H9 (cell line): ENCODE results near the gene WSCD2. TPM values are rescaled to one million over a fixed set of nuclear protein-coding genes. Genes with fewer than 3 reads are reported as not detected.

Experiments used
- DNase-seq: peaks from one replicate; pipeline ENCODE4 v3.0.0-alpha.2; 2017
- H2AFZ ChIP-seq: one replicate; pipeline ENCODE4 v1.6.1; 2013; ENCODE audit warnings: mild to moderate bottlenecking, low read length, control low read depth, moderate library complexity
- H2AK5ac ChIP-seq: 2 replicates; pipeline ENCODE4 v1.6.1; 2013; ENCODE audit warnings: low read length, control low read depth, mixed read lengths; ENCODE audit not compliant: insufficient read length
- H2BK120ac ChIP-seq: one replicate; pipeline ENCODE4 v1.6.1; 2013; ENCODE audit warnings: low read depth, mild to moderate bottlenecking, low read length, control low read depth, inconsistent platforms; ENCODE audit not compliant: poor library complexity, severe bottlenecking
- H2BK12ac ChIP-seq: 2 replicates; pipeline ENCODE4 v1.6.1; 2013; ENCODE audit warnings: low read length, control low read depth, mixed read lengths, low read depth; ENCODE audit not compliant: insufficient read length
- H2BK15ac ChIP-seq: 2 replicates; pipeline ENCODE4 v1.6.1; 2013; ENCODE audit warnings: low read depth, low read length, control low read depth
- H2BK20ac ChIP-seq: one replicate; pipeline ENCODE4 v1.6.1; 2013; ENCODE audit warnings: low read depth, mild to moderate bottlenecking, low read length, control low read depth, inconsistent platforms; ENCODE audit not compliant: poor library complexity, severe bottlenecking
- H2BK5ac ChIP-seq: 2 replicates; pipeline ENCODE4 v1.6.1; 2013; ENCODE audit warnings: low read length, control low read depth, mixed read lengths; ENCODE audit not compliant: insufficient read length
- H3K14ac ChIP-seq: 2 replicates; pipeline ENCODE4 v1.6.1; 2013; ENCODE audit warnings: low read length, control low read depth; ENCODE audit not compliant: insufficient read depth
- H3K18ac ChIP-seq: 2 replicates; pipeline ENCODE4 v1.6.1; 2013; ENCODE audit warnings: low read depth, mild to moderate bottlenecking, mixed read lengths, low read length, control low read depth; ENCODE audit not compliant: insufficient read length
- H3K23ac ChIP-seq: 2 replicates; pipeline ENCODE4 v1.6.1; 2013; ENCODE audit warnings: low read length, control low read depth, mixed read lengths, low read depth; ENCODE audit not compliant: insufficient read length
- H3K23me2 ChIP-seq: 2 replicates; pipeline ENCODE4 v1.6.1; 2013; ENCODE audit warnings: low read depth, mild to moderate bottlenecking, mixed read lengths, low read length, control low read depth; ENCODE audit not compliant: insufficient read length, poor library complexity, severe bottlenecking
- H3K27ac ChIP-seq: 2 replicates; pipeline ENCODE4 v1.5.1; 2013; ENCODE audit warnings: low read length, control low read depth, mixed read lengths, low read depth; ENCODE audit not compliant: insufficient read length
- H3K27me3 ChIP-seq: 2 replicates; pipeline ENCODE4 v1.6.1; 2013; ENCODE audit warnings: low read length, control low read depth, inconsistent platforms; ENCODE audit not compliant: insufficient read depth
- H3K4ac ChIP-seq: 2 replicates; pipeline ENCODE4 v1.6.1; 2013; ENCODE audit warnings: low read depth, mild to moderate bottlenecking, control low read depth, inconsistent platforms, low read length, moderate library complexity
- H3K4me1 ChIP-seq: 2 replicates; pipeline ENCODE4 v1.6.1; 2013; ENCODE audit warnings: low read length, control low read depth, inconsistent platforms; ENCODE audit not compliant: insufficient read depth
- H3K4me2 ChIP-seq: 2 replicates; pipeline ENCODE4 v1.6.1; 2013; ENCODE audit warnings: low read length, control low read depth, mixed read lengths; ENCODE audit not compliant: insufficient read length, insufficient read depth
- H3K56ac ChIP-seq: 2 replicates; pipeline ENCODE4 v1.6.1; 2013; ENCODE audit warnings: low read depth, mild to moderate bottlenecking, mixed read lengths, low read length, control low read depth; ENCODE audit not compliant: insufficient read length
- H3K79me1 ChIP-seq: 2 replicates; pipeline ENCODE4 v1.6.1; 2013; ENCODE audit warnings: low read depth, mild to moderate bottlenecking, moderate library complexity, low read length, control low read depth, inconsistent platforms; ENCODE audit not compliant: insufficient read depth, poor library complexity, severe bottlenecking
- H3K79me2 ChIP-seq: 2 replicates; pipeline ENCODE4 v1.6.1; 2013; ENCODE audit warnings: low read length, control low read depth, inconsistent platforms; ENCODE audit not compliant: insufficient read depth
- H3K9ac ChIP-seq: 2 replicates; pipeline ENCODE4 v1.6.1; 2013; ENCODE audit warnings: low read length, control low read depth, mixed read lengths; ENCODE audit not compliant: insufficient read length; ENCODE audit errors: extremely low read depth
- H3K9me3 ChIP-seq: one replicate; pipeline ENCODE4 v1.6.1; 2013; ENCODE audit warnings: low read depth, low read length, inconsistent platforms; ENCODE audit not compliant: control insufficient read depth
- H3T11ph ChIP-seq: one replicate; pipeline ENCODE4 v1.6.1; 2013; ENCODE audit warnings: mild to moderate bottlenecking, low read length, control low read depth, inconsistent platforms
- H4K20me1 ChIP-seq: one replicate; pipeline ENCODE4 v1.6.1; 2013; ENCODE audit not compliant: control insufficient read depth, insufficient read length, insufficient read depth
- H4K5ac ChIP-seq: 2 replicates; pipeline ENCODE4 v1.6.1; 2013; ENCODE audit warnings: low read depth, mild to moderate bottlenecking, mixed read lengths, low read length, control low read depth; ENCODE audit not compliant: insufficient read length
- H4K8ac ChIP-seq: replicated peaks from 2 replicates; pipeline ENCODE4 v1.6.1; 2013; ENCODE audit warnings: low read length, control low read depth, mixed read lengths, low read depth; ENCODE audit not compliant: insufficient read length
- H4K91ac ChIP-seq: 2 replicates; pipeline ENCODE4 v1.6.1; 2013; ENCODE audit warnings: low read depth, mild to moderate bottlenecking, moderate library complexity, mixed read lengths, low read length, control low read depth; ENCODE audit not compliant: insufficient read length
- H3K27ac Mint-ChIP-seq, 3 experiments: 2 replicates in 2 of 3; 3 replicates in 1 of 3; pipeline ENCODE4 v1.8.0; 2020 to 2021; ENCODE audit warnings: mixed read lengths in 3 of 3, mild to moderate bottlenecking in 1 of 3, moderate library complexity in 1 of 3
- H3K27me3 Mint-ChIP-seq: 2 replicates; pipeline ENCODE4 v1.8.0; 2021; ENCODE audit warnings: low read depth, mild to moderate bottlenecking, moderate library complexity, mixed read lengths
- H3K36me3 Mint-ChIP-seq, 3 experiments: 2 replicates in 2 of 3; 3 replicates in 1 of 3; pipeline ENCODE4 v1.8.0; 2020 to 2021; ENCODE audit warnings: low read depth in 3 of 3, mixed read lengths in 3 of 3; ENCODE audit not compliant: insufficient read depth in 1 of 3
- H3K4me1 Mint-ChIP-seq, 2 experiments: 2 replicates each; pipeline ENCODE4 v1.8.0; 2020; ENCODE audit warnings: mixed read lengths in 2 of 2
- H3K4me3 Mint-ChIP-seq, 2 experiments: 2 replicates in 1 of 2; 3 replicates in 1 of 2; pipeline ENCODE4 v1.8.0; 2020 to 2021; ENCODE audit warnings: mild to moderate bottlenecking in 2 of 2, mixed read lengths in 2 of 2, moderate library complexity in 1 of 2
- H3K9me3 Mint-ChIP-seq, 2 experiments: 2 replicates in 1 of 2; 3 replicates in 1 of 2; pipeline ENCODE4 v1.8.0; 2020; ENCODE audit warnings: mild to moderate bottlenecking in 2 of 2, mixed read lengths in 2 of 2, moderate library complexity in 1 of 2
- CTCF ChIP-seq: fragments of 200-600 bp; sonication (generic); conservative IDR thresholded peaks from 3 replicates; pipeline ENCODE4 v1.8.0; 2021; ENCODE audit warnings: antibody characterized with exemption, mild to moderate bottlenecking
- WGBS: extraction: QIAGEN DNeasy Blood & Tissue Kit; methylation state at CpG from one replicate; pipeline ENCODE4 v1.1.7; 2013; ENCODE audit warnings: missing lambda C conversion rate, low lambda C conversion rate, mixed read lengths; ENCODE audit not compliant: insufficient read length; ENCODE audit errors: extremely low coverage; 5-methylcytosine and 5-hydroxymethylcytosine counted together
- total RNA-seq: library from RNA; stranded (reverse); gene quantifications from 2 replicates; pipeline ENCODE4 v1.2.1, GENCODE V29; 2021

The WSCD2 gene
- total RNA-seq, 1 experiment from 2014 or later: 0.92 TPM

GRCh38 chr12:108121728-108122471, 7.2 kb upstream of the WSCD2 start:
- no peaks in the 10 kb centered on the region for H3K79me1 ChIP-seq
- H3K27me3 Mint-ChIP-seq: peaks cover 5% of the 10 kb centered on the region

More at GRCh38 chr12:108121728-108122471, 7.2 kb upstream of the WSCD2 start:
- H3K9ac ChIP-seq: no peak overlapping the region
- no peak overlapping the region for H3K27ac ChIP-seq
- no peak overlapping the region for H3K18ac ChIP-seq
- no peak overlapping the region for H3K56ac ChIP-seq
- peaks cover 13 to 18% of the 10 kb centered on the region in 2 experiments for H3K4me1 Mint-ChIP-seq
- H3K9me3 Mint-ChIP-seq: peaks cover 2 to 4% of the 10 kb centered on the region in 2 experiments; a peak in 3 of 5 replicates
- no peaks in the 10 kb centered on the region for H3K9me3 ChIP-seq
- H3K4me3 Mint-ChIP-seq: no peak overlapping the region
- H4K91ac ChIP-seq: no peak overlapping the region
- H3K23me2 ChIP-seq: no peaks in the 10 kb centered on the region
- no peak overlapping the region for H3K27ac Mint-ChIP-seq
- no peak overlapping the region for H2BK12ac ChIP-seq
- no peak for DNase-seq
- no peaks in the 10 kb centered on the region; a peak in 2 of 7 replicates for H3K36me3 Mint-ChIP-seq
- H3K4me1 ChIP-seq: no peaks in the 10 kb centered on the region; the same call in 1 of the 2 replicates
- TF ChIP-seq CTCF: no peak
- no peak overlapping the region for H2BK120ac ChIP-seq
- no CpG with 5 or more reads among the region's 2 CpGs for whole genome bisulfite sequencing
- no peaks in the 10 kb centered on the region for H3K27me3 ChIP-seq
- H2BK15ac ChIP-seq: no peak overlapping the region
- H4K20me1 ChIP-seq: no peaks in the 10 kb centered on the region
- H2BK5ac ChIP-seq: no peak overlapping the region
- H3K79me2 ChIP-seq: no peaks in the 10 kb centered on the region
- H2AK5ac ChIP-seq: no peak overlapping the region
- no peak overlapping the region for H3K4ac ChIP-seq
- H3K4me2 ChIP-seq: no peak overlapping the region
- no peak overlapping the region for H4K5ac ChIP-seq
- no peak overlapping the region for H3K14ac ChIP-seq
- H3T11ph ChIP-seq: no peak overlapping the region
- H4K8ac ChIP-seq: no peak overlapping the region
- H2AFZ ChIP-seq: no peak overlapping the region
- no peak overlapping the region for H2BK20ac ChIP-seq
- no peak overlapping the region for H3K23ac ChIP-seq
